GM21576 (cell line): ENCODE data around the gene ELF2.
A peak's percentile ranks its signal among the peaks of the same experiment; 100 is the strongest.
"Not testable (repeated sequence)": the region's sequence is repeated elsewhere in the genome, so short reads cannot be mapped to it uniquely, and the experiment has no call there.

Experiments
- ATAC-seq: cut with Tn5 transposase; IDR thresholded peaks from one replicate; pipeline ENCODE4 v1.9.1; 2021; ENCODE audit warnings: mild to moderate bottlenecking, moderate library complexity; ENCODE audit not compliant: unreplicated experiment

ELF2 gene

DNA sequence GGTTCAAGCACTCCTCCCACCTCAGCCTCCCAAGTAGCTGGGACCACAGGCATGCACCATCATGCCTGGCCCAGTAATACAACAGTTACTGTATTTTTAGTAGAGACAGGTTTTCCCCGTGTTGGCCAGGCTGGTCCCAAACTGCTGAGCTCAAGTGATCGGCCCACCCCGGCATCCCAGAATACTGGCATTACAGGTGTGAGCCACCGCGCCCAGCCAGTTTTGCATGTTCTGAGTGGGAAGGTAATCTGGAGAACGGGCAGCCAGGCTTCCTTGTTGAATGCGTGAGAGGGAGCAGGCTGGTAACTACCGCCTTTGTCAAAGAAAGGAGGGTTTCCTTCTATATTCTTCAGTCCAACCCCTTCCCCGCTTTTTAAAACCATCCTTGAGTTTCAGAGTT is 152.3 kb downstream of the ELF2 start:
- ATAC-seq = no peak

DNA sequence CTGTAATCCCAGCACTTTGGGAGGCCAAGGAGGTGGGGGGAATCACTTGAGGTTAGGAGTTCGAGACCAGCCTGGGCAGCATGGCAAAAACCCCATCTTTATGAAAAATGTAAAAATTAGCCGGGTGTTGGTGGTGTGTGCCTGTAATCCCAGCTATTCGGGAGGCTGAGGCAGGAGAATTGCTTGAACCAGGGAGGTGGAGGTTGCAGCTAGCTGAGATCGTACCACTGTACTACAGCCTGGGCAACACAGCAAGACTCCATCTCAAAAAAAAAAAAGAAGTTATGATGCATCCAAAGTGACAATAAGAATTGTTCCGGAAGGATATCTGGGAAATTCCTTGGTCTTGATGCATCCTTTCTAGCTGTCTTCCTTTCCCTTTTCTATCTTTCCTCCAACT is 154.2 kb downstream of the ELF2 start:
- ATAC-seq = no peak

DNA sequence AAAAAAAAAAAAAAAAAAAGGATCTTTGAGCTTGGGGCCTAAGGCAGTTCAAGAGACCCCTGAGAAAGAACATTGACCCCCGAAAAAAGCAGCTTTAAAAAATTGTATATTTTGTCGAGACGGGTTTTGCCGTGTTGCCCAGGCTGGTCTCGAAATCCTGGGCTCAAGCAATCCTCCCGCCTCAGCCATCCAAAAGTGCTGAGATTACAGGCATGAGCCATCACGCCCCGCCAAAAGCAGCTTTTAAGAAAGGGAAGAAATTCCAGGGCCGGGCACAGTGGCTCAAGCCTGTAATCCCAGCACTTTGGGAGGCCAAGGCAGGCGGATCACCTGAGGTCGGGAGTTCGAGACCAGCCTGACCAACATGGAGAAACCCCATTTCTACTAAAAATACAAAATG is 155.9 kb downstream of the ELF2 start:
- not testable (repeated sequence) for ATAC-seq

DNA sequence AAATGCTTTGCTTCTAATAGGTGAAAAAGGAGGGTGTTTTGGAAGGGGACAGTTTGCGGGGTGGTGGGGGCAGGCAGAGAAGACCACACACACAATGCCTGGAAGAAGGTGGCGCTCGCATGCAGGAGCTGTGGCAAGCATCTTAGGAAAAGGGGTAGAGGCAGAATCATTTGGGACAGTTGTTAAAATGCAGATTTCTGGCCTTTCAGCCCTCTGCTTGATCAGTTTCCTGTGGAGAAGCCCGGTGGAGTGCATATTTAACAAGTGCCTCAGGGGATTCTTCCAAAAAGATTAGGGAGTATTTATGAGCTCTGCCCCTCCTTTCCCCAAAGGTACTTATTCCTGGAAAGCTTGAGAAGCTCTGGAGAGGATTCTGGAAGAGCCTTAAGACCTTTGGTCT is 156.6 kb downstream of the ELF2 start:
- no peak for ATAC-seq

DNA sequence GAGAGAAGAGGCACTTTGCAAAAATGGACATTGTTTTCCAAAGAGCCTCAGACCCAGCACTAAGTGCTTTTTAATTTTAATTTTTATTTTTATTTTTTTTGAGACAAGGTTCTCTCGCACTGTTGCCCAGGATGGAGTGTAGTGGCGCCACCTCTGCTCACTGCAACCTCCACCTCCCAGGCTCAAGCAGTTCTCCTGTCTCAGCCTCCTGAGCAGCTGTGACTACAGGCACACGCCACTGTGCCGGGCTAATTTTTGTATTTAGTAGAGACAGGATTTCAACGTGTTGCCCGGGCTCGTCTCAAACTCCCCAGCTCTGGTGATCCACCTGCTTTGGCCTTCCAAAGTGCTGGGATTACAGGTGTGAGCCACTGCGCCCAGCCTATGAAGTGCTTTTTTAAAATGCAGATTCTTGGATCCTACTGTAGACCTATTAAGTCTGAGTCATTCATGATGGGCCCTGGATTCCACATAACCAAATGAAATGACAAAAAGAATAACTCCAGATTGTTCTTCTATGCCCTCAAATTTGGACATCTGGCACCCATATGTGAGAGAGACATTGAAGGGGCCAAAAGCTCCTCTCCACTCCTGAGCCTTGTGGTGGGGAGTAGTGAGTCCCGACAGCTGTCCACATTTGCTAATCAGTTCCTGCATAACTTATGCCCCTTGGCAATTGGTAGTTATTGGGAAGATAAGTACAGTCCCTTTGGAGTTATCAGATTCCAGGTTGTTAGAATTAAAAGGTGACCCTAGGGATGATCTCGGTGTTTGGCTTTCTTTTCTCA is 157.9 kb downstream of the ELF2 start:
- ATAC-seq = no peak

DNA sequence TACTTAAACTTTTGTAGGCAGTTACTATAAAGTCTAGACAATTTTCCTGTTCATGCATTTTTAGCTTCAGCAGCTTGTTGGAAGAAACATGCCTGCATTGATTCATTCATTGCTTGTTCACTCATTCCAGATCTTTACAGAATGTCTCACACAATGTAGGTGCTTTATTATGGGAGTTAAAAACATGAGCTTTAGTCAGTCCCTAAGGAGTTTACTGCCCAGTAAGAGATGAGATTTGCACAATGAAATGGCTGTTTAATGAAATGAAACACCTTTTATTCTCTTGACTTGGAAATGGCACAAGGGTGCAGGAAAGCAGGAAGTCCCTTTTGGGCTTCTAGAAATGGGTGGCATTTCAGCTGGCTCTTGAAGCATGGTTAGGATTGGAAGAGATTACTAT is 158.5 kb downstream of the ELF2 start:
- ATAC-seq = no peak

DNA sequence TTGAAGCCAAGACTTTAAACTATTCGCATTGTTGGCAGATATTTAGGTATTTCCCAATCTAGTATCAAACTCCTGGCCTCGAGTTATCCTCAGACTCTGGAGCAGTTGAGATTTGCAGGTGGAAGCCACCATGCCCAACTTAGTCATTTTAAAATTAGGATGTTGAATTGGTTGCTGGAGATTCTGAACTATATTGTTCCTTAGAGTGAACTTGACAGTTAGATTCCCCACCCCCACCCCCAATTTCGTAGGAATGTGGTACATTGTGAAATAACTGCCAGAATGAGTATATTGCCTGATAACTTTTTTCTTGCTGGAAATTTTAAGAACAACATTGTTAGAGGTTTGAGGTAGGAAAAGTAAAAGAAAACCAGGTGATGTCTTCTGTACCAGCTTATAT is 159.2 kb downstream of the ELF2 start:
- no peak for ATAC-seq

DNA sequence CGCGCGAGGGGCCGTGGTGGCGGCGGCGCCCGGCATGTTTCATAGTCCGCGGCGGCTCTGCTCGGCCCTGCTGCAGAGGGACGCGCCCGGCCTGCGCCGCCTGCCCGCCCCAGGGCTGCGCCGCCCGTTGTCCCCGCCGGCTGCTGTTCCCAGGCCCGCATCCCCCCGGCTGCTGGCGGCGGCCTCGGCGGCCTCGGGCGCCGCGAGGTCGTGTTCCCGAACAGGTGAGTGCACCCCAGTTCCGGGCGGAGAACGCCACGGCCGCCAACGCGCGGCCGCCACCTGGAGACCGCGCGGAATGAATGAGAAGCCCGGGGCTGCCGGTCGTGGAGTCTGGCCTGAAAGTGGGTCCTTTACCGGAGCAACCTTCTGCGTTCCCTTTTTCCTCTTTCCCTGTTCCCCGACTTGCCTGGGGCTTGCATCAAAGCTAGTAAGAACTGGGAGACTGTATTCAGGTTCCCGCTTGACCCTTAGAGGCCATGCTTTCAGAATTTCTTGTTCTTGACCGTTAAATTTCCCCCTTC is 161.0 kb downstream of the ELF2 start:
- peak; percentile 27 for ATAC-seq

DNA sequence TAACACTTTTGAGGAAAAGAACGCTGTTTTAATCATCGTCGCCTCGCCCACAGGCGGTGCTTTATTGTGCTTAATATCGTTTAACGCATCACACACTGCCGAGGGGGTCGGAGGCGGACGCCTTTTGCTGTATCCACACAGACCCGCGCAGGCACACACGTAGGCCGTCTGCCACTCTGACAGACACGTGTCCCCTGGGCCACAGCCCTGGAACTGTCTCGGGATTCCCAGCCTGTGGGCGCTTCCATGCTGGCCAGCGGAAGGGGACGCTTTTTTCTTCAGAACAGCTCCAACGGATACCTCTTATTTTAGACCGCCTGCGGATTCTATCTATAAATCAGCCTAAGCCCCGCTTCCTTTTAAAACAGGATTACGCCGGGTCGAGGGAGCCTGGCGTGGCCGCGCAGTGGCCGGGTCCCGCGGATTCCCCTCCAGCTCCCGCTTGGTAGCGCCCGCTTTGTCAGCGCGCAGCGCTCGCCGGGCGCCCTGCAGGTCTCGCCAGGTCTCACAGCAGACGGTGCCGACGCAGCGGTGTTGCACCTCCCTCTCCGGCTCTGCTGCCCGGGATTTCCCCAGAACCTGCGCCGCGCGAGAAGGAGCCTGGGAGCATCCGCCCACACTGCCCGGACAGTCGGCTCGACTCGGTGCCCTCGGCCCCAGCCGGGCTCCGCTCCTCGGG is 161.6 kb downstream of the ELF2 start, which contains the start of gene NOCT:
NOCT (plus strand) TSS at position 513 of the 679 bp plus-strand sequence. CDS start 201 bp downstream, outside the sequence.
- peak; percentile 94 for ATAC-seq

DNA sequence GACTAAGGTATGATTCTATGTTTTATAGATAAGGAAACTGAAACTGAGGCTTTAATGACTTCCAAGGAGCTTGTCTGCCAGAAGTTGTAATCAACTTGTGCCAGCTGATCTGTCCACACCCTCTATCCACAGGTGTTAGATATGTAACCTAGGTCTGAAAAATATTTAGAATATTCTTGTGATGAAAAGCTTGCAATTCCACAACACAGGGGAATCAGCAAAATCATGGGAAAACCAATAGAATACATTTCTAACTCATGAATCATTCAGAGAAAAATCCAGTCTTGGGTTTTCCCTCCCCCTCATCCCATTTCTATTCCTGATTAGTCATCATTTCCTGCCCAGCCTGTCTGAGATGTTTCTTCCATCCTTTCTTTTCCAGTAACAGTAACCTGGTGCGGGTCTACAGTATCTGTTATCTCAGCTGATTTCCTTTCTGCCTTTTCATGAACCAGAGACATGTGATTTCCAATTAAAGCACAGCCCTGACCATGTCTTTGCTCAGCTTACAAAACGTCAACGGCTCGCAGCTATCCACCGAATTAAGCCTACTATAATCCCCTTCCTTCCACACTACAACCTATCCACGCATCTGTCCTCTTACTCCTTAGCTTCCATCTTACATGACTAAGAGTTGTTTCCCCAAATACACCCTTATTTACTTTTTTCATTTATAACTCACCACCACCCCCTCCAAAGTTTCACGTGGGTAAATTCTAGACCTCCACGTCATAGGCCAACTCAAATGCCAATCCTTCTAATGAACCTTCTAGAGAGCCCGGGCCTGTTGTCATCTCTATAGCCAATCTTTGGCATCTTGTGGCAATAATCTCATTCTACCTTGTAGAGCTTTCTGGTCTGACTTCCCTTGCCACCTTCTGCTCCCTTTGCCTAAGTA is 162.4 kb downstream of the ELF2 start:
- ATAC-seq = peak; percentile 1

DNA sequence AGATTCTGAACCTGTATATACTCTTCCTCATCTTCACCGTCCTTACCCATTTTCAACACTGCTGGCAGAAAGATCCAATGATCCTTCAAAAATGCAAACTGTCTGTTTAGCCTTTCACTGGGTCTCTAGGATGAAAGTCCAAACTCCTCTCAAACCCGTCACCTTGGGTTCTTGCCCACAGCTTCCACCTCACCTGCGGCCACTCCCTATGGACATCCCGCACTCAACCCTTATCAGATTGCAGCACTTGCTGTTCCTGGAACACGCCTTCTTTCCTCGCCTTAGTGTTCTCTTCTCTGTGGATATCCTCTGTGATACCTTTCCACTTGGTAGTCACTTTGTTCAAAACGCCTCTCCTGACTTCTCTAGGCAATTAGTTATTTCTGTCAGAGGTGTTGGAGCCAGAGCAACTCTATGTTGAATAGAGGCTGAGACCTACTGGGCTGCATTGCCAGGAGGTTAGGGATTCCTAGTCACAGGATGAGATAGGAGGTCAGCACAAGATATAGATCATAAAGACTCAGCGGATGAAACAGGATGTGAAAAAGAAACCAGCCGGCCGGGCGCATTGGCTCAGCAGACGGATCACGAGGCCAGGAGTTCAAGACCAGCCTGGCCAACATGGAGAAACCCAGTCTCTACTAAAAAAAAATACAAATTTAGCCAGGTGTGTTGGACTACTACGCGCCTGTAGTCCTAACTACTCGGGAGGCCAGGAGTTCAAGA is 165.6 kb downstream of the ELF2 start:
- no peak for ATAC-seq

DNA sequence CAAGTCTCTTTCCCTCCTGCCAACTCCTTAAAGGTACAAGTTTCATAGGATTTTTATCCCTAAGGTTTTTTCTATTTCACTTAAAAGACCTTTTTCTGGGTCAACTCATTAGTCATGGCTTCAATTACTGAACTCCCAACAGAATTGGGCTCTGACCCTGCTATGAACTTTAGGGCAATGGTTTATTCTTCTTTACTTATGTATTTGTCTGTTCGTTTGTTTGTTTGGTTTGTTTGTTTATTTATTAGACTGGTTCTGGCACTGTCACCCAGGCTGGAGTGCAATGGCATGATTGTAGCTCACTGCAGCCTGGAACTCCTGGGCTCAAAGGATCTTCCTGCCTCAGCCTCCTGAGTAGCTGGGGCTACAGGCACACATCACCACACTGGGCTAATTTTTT is 167.3 kb downstream of the ELF2 start:
- ATAC-seq = no peak

DNA sequence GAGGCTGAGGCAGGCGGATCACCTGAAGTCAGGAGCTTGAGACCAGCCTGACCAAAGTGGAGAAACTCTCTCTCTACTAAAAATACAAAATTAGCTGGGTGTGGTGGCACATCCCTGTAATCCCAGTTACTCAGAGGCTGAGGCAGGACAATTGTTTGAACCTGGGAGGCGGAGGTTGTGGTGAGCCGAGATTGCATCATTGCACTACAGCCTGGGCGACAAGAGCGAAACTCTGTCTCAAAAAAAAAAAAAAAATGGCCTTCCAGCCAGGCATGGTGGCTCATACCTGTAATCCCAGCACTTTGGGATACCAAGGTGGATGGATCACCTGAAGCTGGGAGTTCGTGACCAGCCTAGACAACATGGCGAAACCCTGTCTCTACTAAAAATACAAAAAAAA is 168.7 kb downstream of the ELF2 start:
- not testable (repeated sequence) for ATAC-seq

DNA sequence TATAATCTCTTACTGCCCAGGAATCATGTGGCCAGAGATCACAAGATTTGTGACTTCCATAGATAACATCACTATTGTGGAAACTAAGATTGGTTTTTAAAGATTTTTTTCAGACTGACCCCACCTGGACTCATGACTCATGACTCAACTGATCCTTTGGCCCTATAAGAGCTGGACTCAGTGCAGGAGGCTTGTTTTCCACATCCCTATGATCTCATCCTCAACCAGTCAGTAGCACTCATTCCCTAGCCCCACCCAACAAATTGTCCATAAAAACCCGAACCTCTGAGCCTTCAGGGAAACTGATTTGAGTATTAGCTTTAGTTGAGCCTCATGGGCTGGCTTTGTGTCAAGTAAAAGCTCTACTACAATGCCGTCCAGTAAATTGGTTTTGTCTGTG is 169.4 kb downstream of the ELF2 start:
- ATAC-seq = no peak
